OCI-LY3 (cell line): Measurements from ENCODE around the gene VPS41.

ENCODE experiments used
- CTCF ChIP-seq: fragments of 200-600, 300-600 bp; sonication (generic); IDR thresholded peaks from 2 replicates; pipeline ENCODE4 v1.5.1; 2014; ENCODE audit warnings: antibody characterized with exemption, low read length, low read depth
- EZH2phosphoT487 ChIP-seq: fragments of 200-600 bp; shearing (Covaris generic); IDR thresholded peaks from 2 replicates; pipeline ENCODE4 v1.6.1; 2018; ENCODE audit warnings: antibody characterized with exemption, mixed run types, low read depth

DNA sequence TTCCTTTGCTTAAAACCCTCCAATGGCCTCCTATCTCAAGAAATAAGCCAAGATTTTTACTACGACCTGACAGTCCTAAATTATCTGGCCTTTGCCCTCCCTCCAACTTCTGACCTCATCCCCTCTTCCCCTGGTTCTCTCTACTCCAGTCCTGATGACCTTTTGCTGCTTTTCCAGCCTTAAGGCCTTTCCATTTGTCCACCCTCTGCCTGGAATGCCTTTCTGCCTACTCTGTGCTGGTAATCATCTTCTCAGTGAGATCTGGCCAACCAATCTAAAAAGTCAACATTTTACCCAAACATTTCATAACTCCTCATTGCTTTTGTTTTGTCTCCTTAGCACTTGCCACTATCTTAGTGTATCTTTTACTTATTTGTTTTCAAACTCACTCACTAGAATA lies 75.7 kb downstream of the VPS41 start:
- TF ChIP-seq CTCF (no peak), EZH2phosphoT487 (no peak)
